SKM-1 (cell line): ENCODE data around the gene FBXO39.
"Not testable (repeated sequence)": the region's sequence is repeated elsewhere in the genome, so short reads cannot be mapped to it uniquely, and the experiment has no call there.

Source experiments
- DNase-seq: peaks from one replicate; lab custom pipeline; 2025; ENCODE audit not compliant: unreplicated experiment; lab: John Stamatoyannopoulos, UW

Gene FBXO39

GRCh38 chr17:6775871-6776405 lies at the start of gene FBXO39:
Gene FBXO39, plus strand, starts transcription at chr17:6776215. Its CDS starts 3,654 bp downstream, at chr17:6779869.
- no peak for DNase-seq

GRCh38 chr17:6729531-6729930 lies 46.5 kb upstream of the FBXO39 start:
- no peak for DNase-seq

- not testable (repeated sequence) for DNase-seq
These were observed 29.4 kb upstream of the FBXO39 start for GRCh38 chr17:6746665-6747064.

GRCh38 chr17:6748617-6749016 lies 27.4 kb upstream of the FBXO39 start:
- no peak for DNase-seq

- DNase-seq, result no peak
These were observed 26.5 kb upstream of the FBXO39 start for GRCh38 chr17:6749519-6749918.

- DNase-seq, result peak; percentile 20
These were observed 23.7 kb upstream of the FBXO39 start for GRCh38 chr17:6752068-6752909.

GRCh38 chr17:6753006-6753445 lies 23.0 kb upstream of the FBXO39 start:
- DNase-seq, result peak; percentile 1

GRCh38 chr17:6753546-6753945 lies 22.5 kb upstream of the FBXO39 start:
- DNase-seq, result no peak

GRCh38 chr17:6755281-6755680 lies 20.7 kb upstream of the FBXO39 start:
- DNase-seq, result no peak

GRCh38 chr17:6755731-6756184 lies 20.3 kb upstream of the FBXO39 start, which contains the start of gene XAF1:
Gene XAF1, plus strand, starts transcription at chr17:6756046. Its CDS starts 33 bp downstream, at chr17:6756079.
- DNase-seq, result no peak

GRCh38 chr17:6756425-6757031 lies 19.5 kb upstream of the FBXO39 start:
- no peak for DNase-seq

GRCh38 chr17:6757747-6758146 lies 18.3 kb upstream of the FBXO39 start:
- no peak for DNase-seq

GRCh38 chr17:6761779-6762178 lies 14.2 kb upstream of the FBXO39 start:
- no peak for DNase-seq

GRCh38 chr17:6768447-6768846 lies 7.6 kb upstream of the FBXO39 start:
- DNase-seq, result no peak

- no peak for DNase-seq
These were observed 4.0 kb upstream of the FBXO39 start for GRCh38 chr17:6772016-6772415.

- DNase-seq, result not testable (repeated sequence)
These were observed 1.1 kb upstream of the FBXO39 start for GRCh38 chr17:6774906-6775305.

- DNase-seq, result no peak
These were observed 3.4 kb downstream of the FBXO39 start for GRCh38 chr17:6779411-6779810.

GRCh38 chr17:6780001-6780400 lies 4.0 kb downstream of the FBXO39 start:
- no peak for DNase-seq

GRCh38 chr17:6780886-6781285 lies 4.9 kb downstream of the FBXO39 start:
- DNase-seq, result no peak

GRCh38 chr17:6782244-6782643 lies 6.2 kb downstream of the FBXO39 start:
- no peak for DNase-seq

- DNase-seq, result no peak
These were observed 10.6 kb downstream of the FBXO39 start for GRCh38 chr17:6786618-6787017.
